HEK293T (cell line): ENCODE results near the gene FOXB1.
A peak's percentile ranks its signal among the peaks of the same experiment; 100 is the strongest.

Source experiments
- CTCF ChIA-PET: fragments of 350-600 bp; formaldehyde crosslinking; extraction: SDS; loops from one replicate; lab custom pipeline; 2021; ENCODE audit warnings: antibody characterized with exemption, inconsistent platforms; lab: Yijun Ruan, JAX
- POLR2A ChIA-PET: fragments of 350-600 bp; formaldehyde crosslinking; extraction: SDS; loops from one replicate; lab custom pipeline; 2020; ENCODE audit warnings: antibody characterized with exemption, inconsistent platforms; lab: Yijun Ruan, JAX
- DNase-seq: peaks from one replicate; pipeline ENCODE4 v3.0.0; 2012; ENCODE audit warnings: mixed read lengths; ENCODE audit errors: extremely low spot score
- ARNT ChIP-seq: fragments of 450-650 bp; IDR thresholded peaks from 2 replicates; pipeline ENCODE4 v1.6.1; 2017; ENCODE audit warnings: mild to moderate bottlenecking
- BHLHE40 ChIP-seq: fragments of 450-650 bp; IDR thresholded peaks from 2 replicates; pipeline ENCODE4 v1.6.1; 2016; ENCODE audit warnings: mild to moderate bottlenecking, moderate library complexity, borderline replicate concordance
- CTBP1 ChIP-seq: fragments of 450-650 bp; IDR thresholded peaks from 2 replicates; pipeline ENCODE4 v1.6.1; 2016; ENCODE audit warnings: borderline replicate concordance
- ELF4 ChIP-seq: fragments of 450-650 bp; IDR thresholded peaks from 2 replicates; pipeline ENCODE4 v1.6.1; 2017; ENCODE audit warnings: antibody characterized with exemption
- FOXA1 ChIP-seq: fragments of 450-650 bp; IDR thresholded peaks from 2 replicates; pipeline ENCODE4 v1.6.1; 2016; ENCODE audit warnings: mild to moderate bottlenecking
- FOXK2 ChIP-seq: fragments of 450-650 bp; IDR thresholded peaks from 2 replicates; pipeline ENCODE4 v1.6.1; 2016; ENCODE audit warnings: mild to moderate bottlenecking
- FOXM1 ChIP-seq: fragments of 450-650 bp; IDR thresholded peaks from 2 replicates; pipeline ENCODE4 v1.6.1; 2017; ENCODE audit warnings: mild to moderate bottlenecking, borderline replicate concordance
- HDGF ChIP-seq: fragments of 450-650 bp; IDR thresholded peaks from 2 replicates; pipeline ENCODE4 v1.6.1; 2017; ENCODE audit warnings: antibody characterized with exemption, borderline replicate concordance
- L3MBTL2 ChIP-seq: fragments of 450-650 bp; conservative IDR thresholded peaks from 2 replicates; pipeline ENCODE4 v1.6.1; 2016; ENCODE audit warnings: mild to moderate bottlenecking
- LEF1 ChIP-seq: fragments of 450-650 bp; IDR thresholded peaks from 2 replicates; pipeline ENCODE4 v1.6.1; 2017; ENCODE audit warnings: mild to moderate bottlenecking, borderline replicate concordance
- NFRKB ChIP-seq: fragments of 450-650 bp; IDR thresholded peaks from 2 replicates; pipeline ENCODE4 v1.6.1; 2016; ENCODE audit warnings: mild to moderate bottlenecking, moderate library complexity
- PKNOX1 ChIP-seq: fragments of 450-650 bp; IDR thresholded peaks from 2 replicates; pipeline ENCODE4 v1.6.1; 2016
- SP1 ChIP-seq: fragments of 450-650 bp; IDR thresholded peaks from 2 replicates; pipeline ENCODE4 v1.6.1; 2017
- SUZ12 ChIP-seq: fragments of 450-650 bp; IDR thresholded peaks from 2 replicates; pipeline ENCODE4 v1.6.1; 2016; ENCODE audit warnings: mild to moderate bottlenecking
- TARDBP ChIP-seq: fragments of 450-650 bp; IDR thresholded peaks from 2 replicates; pipeline ENCODE4 v1.6.1; 2016
- ZNF384 ChIP-seq: fragments of 450-650 bp; IDR thresholded peaks from 2 replicates; pipeline ENCODE4 v1.6.1; 2016

Gene FOXB1

GRCh38 chr15:60001610-60002527 lies 2.2 kb upstream of the FOXB1 start:
- no peak for TF ChIP-seq SUZ12
- no peak for TF ChIP-seq ARNT
- TF ChIP-seq LEF1 = no peak
- TF ChIP-seq FOXM1 = no peak
- no peak for TF ChIP-seq L3MBTL2
- TF ChIP-seq FOXK2 = no peak
- TF ChIP-seq CTBP1 = no peak
- no peak for TF ChIP-seq ELF4
- TF ChIP-seq HDGF = no peak
- ChIA-PET POLR2A (interaction anchor here (1.0 to 1.4 kb wide), 2 partner anchors 9 to 71 kb away, joined by 3 to 4 read pairs; no protein-coding TSS in a partner anchor), CTCF (no interaction called here)
- DNase-seq = no peak

- ChIA-PET CTCF (no interaction called here), POLR2A (interaction anchor here (1.0 to 1.4 kb wide), 2 partner anchors 8 to 72 kb away, joined by 3 to 4 read pairs; no protein-coding TSS in a partner anchor)
- TF ChIP-seq ARNT (peak; percentile 71; the same call in 1 of the 2 replicates), BHLHE40 (no peak), ELF4 (no peak), SUZ12 (no peak)
- no peak for DNase-seq
These were observed 1.4 kb upstream of the FOXB1 start for GRCh38 chr15:60002528-60003218.

- DNase-seq = no peak
- TF ChIP-seq BHLHE40 (no peak), LEF1 (no peak), FOXM1 (no peak), CTBP1 (no peak), SP1 (no peak), NFRKB (no peak), ZNF384 (no peak), FOXK2 (no peak), PKNOX1 (no peak), L3MBTL2 (no peak), SUZ12 (no peak), TARDBP (no peak), ELF4 (no peak), ARNT (no peak), FOXA1 (no peak), HDGF (no peak)
- POLR2A ChIA-PET = interaction anchor here (0.7 to 2.0 kb wide), 14 partner anchors 9 to 124 kb away, joined by 3 to 9 read pairs (median 4); no protein-coding TSS in a partner anchor
- CTCF ChIA-PET = interaction anchor here (0.6 to 1.5 kb wide), 4 partner anchors 9 to 335 kb away, joined by 3 to 4 read pairs (median 4); no protein-coding TSS in a partner anchor
These were observed 685 bp upstream of the FOXB1 start for GRCh38 chr15:60003243-60004008.

GRCh38 chr15:60004846-60005351 lies 788 bp downstream of the FOXB1 start:
- TF ChIP-seq SP1 = no peak
- TF ChIP-seq TARDBP = no peak
- TF ChIP-seq PKNOX1 = no peak
- no peak for TF ChIP-seq FOXA1
- no peak for TF ChIP-seq NFRKB
- TF ChIP-seq FOXM1 = no peak
- no peak for TF ChIP-seq ARNT
- TF ChIP-seq CTBP1 = no peak
- no peak for TF ChIP-seq HDGF
- no peak for TF ChIP-seq L3MBTL2
- TF ChIP-seq FOXK2 = no peak
- TF ChIP-seq ELF4 = no peak
- TF ChIP-seq LEF1 = no peak
- no peak for TF ChIP-seq BHLHE40
- CTCF ChIA-PET = interaction anchor here (0.7 to 1.5 kb wide), 4 partner anchors 11 to 234 kb away, joined by 3 to 4 read pairs (median 3); no protein-coding TSS in a partner anchor
- no peak for DNase-seq
- POLR2A ChIA-PET = interaction anchor here (1.3 to 2.0 kb wide), 7 partner anchors 10 to 122 kb away, joined by 4 to 9 read pairs (median 5); no protein-coding TSS in a partner anchor
